ENCODE results near the gene ADCY7.
A peak's percentile ranks its signal among the peaks of the same experiment; 100 is the strongest.

ADCY7 gene

DNA sequence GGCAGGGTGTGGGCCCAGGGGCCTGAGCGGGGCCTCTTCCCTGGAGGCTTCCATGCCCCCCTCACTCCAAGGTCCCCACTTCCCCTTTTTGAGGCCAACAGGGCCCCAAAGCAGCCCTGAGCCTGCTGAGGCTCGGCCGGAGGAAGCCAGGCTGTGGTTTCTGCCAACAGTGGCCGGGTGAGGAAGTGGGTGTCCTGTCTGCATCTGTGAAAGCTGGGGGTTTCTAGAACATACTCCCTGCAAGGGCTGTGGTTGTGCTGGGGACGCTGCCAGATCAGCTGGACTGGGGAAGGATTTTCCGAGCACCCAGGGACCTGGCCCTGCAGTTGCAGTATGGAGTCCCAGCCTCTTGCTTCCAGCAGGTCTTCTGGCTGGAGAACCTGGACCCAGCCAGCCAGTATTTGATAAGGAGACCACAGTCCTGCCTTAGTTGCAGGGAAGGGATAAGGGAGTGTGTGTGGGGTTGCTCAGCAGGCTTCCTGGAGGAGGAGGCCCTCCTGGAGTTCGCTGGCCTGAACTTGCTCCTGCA is 15.7 kb downstream of the ADCY7 start:
- peak; percentile 68 for DNase-seq
- ATAC-seq: peak; percentile 53

- DNase-seq (no peak), ATAC-seq (no peak)
Measured at GRCh38 chr16:50282955-50283631, 16.7 kb downstream of the ADCY7 start.

GRCh38 chr16:50284131-50284911 is 18.0 kb downstream of the ADCY7 start:
- ATAC-seq (no peak), DNase-seq (no peak)

- ATAC-seq (no peak), DNase-seq (no peak)
Measured at GRCh38 chr16:50285406-50286003, 19.2 kb downstream of the ADCY7 start.

GRCh38 chr16:50286681-50287080 is 20.3 kb downstream of the ADCY7 start:
- DNase-seq (no peak), ATAC-seq (no peak)

DNA sequence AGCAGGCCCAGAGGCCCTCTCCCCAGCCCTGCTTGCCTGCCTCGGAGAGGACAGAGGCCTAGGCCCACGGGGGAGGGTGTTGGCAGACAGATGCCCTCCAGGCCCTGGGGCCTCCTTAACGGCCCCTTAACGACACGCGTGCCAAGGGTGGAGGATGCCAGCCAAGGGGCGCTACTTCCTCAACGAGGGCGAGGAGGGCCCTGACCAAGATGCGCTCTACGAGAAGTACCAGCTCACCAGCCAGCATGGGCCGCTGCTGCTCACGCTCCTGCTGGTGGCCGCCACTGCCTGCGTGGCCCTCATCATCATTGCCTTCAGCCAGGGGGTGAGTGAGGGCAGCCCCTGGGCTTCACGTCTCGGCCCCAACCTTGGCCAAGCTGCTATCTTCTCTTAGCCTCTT is 21.7 kb downstream of the ADCY7 start:
- DNase-seq: no peak
- no peak for ATAC-seq

- ATAC-seq: no peak
- DNase-seq: no peak
Measured at GRCh38 chr16:50288920-50289319, 22.6 kb downstream of the ADCY7 start.

GRCh38 chr16:50289950-50290764 is 23.8 kb downstream of the ADCY7 start:
- ATAC-seq (no peak), DNase-seq (no peak)

GRCh38 chr16:50290856-50291255 is 24.5 kb downstream of the ADCY7 start:
- DNase-seq (no peak), ATAC-seq (no peak)

DNA sequence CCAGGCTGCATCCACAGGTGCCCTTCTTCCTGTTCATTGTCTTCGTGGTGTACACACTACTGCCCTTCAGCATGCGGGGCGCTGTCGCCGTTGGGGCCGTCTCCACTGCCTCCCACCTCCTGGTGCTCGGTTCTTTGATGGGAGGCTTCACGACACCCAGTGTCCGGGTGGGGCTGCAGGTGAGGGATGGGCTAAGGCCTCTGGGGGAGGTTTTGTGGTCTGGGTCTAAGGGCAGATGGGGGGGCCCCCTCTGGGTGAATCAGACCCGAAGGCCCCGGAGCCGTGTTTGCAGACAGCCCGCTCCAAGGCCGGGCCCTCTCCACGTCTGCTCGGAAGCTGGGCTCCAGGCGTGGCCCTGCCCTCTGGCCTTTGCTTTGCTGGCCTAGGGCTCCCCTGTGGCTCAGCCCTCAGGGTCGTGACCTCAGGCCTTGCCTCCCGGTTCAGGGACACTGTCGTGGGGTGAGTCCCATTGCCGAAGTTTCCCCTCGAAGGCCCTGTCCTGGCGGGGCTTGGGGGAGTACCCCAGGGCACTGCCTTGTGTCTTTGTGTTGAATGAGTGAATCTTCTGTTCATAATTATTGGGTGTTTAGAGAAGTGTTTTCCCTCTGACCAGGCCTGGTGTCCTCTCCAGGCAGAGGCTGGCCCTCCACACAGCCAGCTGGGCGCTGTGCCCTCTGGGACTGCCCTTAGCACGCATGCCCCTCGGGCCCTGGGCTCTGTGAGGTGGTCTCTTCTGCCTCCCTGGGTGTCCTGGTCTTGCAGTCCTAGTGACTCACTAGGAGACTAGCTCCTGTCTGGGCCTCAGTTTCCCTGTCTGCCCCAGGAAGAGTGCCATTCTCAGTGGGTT is 25.6 kb downstream of the ADCY7 start:
- no peak for ATAC-seq

GRCh38 chr16:50292566-50292948 is 26.2 kb downstream of the ADCY7 start:
- ATAC-seq (no peak), DNase-seq (no peak)

More for the DNA sequence above, 25.6 kb downstream of the ADCY7 start:
- DNase-seq: no peak

DNA sequence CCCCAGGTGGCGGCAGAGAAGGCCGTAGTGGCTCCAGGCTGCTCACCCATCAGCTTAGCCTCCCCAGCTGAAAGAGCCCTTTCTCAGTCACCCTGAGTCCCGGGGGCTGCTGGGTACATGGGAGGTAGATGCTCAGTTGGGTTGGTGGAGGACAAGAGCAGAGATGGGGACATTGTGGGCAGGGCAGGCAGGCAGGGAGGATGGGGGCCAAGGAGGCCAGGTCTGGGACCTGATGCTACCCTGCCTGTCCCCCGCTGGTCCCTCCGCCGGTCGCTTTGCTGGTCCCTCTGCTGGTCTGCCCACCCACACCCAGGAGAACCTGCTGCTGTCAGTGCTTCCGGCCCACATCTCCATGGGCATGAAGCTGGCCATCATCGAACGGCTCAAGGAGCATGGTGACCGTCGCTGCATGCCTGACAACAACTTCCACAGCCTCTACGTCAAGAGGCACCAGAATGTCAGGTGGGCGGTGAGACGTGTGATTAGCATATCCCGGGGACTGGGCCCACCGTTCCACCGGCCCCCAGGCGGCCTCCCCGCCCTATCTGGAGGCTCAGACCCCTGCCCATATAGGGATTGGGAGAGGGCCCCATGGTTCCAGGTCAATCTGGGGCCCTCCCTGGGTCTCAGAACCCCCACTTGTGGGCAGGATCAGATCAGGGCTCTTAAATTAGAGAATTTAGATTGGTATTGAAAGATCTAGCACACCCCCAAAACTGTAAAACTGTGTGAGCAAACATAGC is 26.9 kb downstream of the ADCY7 start:
- DNase-seq (no peak), ATAC-seq (no peak)

DNA sequence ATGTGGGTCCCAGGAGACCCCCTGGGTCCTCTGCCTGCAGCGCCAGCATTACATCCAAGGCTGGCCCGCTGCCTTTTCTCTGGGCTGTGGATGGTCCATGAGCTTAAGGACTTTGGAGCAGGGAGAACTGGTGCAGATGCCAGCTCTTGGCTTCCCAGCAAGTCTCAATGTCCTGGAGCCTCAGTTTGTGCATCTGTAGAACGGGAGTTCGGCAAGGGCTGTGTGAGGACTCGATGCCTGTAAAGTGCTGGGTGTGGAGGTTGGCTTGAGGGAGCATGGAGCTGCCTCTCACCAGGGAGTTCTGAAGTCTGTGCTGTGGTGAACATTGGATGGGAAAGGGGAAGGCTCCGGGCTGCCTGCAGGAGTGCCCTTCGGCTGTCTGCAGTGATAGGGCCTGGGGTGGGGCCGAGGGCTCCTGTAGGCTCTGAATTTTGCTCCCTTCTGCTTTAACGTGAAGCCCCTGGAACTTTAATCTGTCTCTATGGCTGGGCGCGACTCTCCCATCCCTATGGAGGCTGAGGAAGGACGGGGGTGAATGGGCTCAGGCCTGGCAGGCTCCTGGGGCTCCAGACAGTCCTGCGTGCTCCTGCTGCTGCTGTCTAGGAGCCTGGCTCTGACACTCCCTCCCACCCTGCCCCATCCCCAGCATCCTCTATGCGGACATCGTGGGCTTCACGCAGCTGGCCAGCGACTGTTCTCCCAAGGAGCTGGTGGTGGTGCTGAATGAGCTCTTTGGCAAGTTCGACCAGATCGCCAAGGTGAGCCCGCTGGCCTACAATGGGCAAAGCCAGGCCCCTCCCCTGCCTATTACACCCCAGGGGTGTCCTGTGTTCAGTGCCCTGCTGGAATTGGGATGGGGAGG is 27.9 kb downstream of the ADCY7 start:
- DNase-seq (no peak), ATAC-seq (no peak)

DNA sequence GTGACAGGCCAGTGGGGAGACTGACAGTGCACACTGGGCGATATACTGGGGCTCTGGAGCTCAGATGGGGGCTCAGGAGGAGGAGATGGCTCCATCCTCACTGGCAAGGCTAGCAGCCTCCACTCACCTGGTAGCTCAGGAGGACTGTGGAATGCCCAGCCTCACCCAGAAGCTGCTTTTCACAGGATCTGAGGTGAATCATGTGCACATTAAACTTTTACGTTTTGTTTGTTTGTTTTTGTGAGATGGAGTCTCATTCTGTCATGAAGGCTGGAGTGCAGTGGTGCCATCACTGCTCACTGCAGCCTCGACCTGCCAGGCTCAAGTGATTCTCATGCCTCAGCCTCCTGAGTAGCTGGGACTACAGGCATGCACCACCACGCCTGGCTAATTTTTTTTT is 28.6 kb downstream of the ADCY7 start:
- ATAC-seq: no peak
- DNase-seq: no peak

DNA sequence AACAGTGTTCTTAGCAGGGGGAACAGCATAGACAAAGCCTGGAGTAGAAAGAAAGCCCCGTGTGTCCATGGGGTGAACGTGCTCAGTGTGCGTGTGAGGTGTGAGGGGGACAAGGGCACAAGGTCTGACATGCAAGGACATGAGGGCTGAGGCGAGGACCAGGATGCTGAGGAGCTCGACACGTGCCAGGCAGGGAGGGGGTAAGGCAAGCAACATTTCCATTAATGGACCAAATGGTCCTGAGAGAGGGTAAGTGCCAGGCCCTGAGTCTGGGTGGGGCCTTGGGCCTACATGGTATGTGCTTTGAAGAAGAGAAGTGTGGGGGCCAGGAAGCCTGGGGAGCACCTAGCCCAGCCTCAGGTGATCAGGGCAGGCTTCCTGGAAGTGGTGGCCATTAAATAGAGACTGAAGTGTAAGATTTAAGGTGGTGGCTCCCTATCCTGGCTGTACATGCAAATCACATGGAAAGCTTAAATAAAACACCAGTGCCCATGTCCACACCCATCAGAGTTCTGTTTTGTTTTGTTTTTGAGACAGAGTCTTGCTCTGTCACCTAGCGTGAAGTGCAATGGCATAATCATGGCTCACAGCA is 29.3 kb downstream of the ADCY7 start:
- DNase-seq: no peak
- no peak for ATAC-seq

DNA sequence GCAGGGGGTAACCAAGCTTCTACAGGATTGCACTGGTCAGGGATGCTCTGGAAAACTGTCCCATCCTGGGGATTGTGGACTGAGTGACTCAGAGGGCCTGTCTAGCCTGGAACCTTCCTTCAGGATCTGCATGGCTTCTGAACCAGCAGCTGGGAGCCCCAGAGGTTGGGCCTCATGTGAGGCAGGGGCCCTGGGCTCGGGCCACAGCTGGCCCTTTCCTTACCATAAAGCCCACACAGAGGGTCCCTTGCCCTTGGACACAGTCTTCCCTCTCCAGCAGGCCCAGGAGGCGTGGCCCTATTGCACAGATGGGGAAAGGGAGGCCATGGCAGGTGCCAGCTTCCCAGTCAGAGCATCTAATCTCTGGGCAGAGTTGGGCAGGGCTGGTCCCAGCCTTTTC is 30.5 kb downstream of the ADCY7 start:
- no peak for DNase-seq
- no peak for ATAC-seq

DNA sequence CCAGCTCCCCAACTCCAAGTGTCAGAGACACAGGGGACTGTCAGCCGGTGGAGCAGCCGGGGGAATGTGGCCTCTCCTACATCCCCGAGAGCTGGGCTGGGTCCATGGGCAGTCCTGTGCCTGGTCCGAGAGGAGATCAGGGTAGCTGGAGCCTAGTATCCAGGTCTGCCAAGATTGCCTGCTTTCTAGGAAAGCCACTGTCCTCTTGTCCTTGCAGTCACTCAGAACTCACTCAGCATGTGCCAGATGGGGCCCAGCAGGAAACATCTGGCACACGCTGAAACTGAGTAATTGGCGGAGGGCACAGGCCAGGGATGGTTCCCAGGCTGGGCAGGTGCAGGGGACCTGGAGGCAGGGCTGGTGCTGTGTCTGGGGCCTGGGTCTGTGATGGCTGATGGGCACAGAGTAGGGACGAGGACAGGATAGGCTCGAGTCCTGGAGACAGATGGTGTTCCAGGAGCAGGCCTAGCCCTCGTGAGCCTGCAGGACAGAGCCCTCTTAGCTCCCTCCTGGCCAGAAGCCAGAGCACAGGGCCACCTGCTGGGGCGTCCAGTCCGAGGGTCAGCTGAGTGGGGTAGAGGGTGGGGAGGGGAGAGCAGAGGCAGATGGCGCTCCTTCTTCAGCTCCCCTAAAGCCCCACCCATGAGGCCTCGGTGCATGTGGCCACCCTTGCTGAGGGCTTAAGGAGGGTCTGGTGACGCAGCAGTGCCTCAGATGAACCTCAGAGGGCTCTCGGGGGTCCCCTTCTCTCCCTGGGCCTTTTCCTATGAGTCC is 31.1 kb downstream of the ADCY7 start:
- DNase-seq (no peak), ATAC-seq (no peak)

- ATAC-seq: no peak
Measured at GRCh38 chr16:50298075-50298460, 31.7 kb downstream of the ADCY7 start.

More at GRCh38 chr16:50298075-50298460, 31.7 kb downstream of the ADCY7 start:
- DNase-seq: no peak
